AG04449 (cell line): Measurements from ENCODE around the gene KCNJ4.
"Not testable (repeated sequence)": the region's sequence is repeated elsewhere in the genome, so short reads cannot be mapped to it uniquely, and the experiment has no call there.

Source experiments
- CTCF ChIA-PET: fragments of 350-600 bp; formaldehyde crosslinking; extraction: SDS; loops from one replicate; lab custom pipeline; 2021; ENCODE audit warnings: antibody characterized with exemption; lab: Yijun Ruan, JAX
- POLR2A ChIA-PET: fragments of 400-600, 350-600 bp; formaldehyde crosslinking; extraction: SDS; loops from one replicate; lab custom pipeline; 2020; ENCODE audit warnings: antibody characterized with exemption, inconsistent platforms; lab: Yijun Ruan, JAX
- DNase-seq: peaks from one replicate; pipeline ENCODE4 v3.0.0-alpha.2; 2010; ENCODE audit warnings: low read depth, low spot score
- H3K4me3 ChIP-seq: 2 replicates; pipeline ENCODE4 v1.5.1; 2011; ENCODE audit warnings: low read depth, mild to moderate bottlenecking, control low read depth, low read length
- CTCF ChIP-seq: IDR thresholded peaks from one replicate; pipeline ENCODE4 v1.5.1; 2011; ENCODE audit warnings: mild to moderate bottlenecking, moderate library complexity, low read length, control low read depth, inconsistent platforms; ENCODE audit not compliant: insufficient read depth; ENCODE audit errors: missing control alignments

KCNJ4 gene

DNA sequence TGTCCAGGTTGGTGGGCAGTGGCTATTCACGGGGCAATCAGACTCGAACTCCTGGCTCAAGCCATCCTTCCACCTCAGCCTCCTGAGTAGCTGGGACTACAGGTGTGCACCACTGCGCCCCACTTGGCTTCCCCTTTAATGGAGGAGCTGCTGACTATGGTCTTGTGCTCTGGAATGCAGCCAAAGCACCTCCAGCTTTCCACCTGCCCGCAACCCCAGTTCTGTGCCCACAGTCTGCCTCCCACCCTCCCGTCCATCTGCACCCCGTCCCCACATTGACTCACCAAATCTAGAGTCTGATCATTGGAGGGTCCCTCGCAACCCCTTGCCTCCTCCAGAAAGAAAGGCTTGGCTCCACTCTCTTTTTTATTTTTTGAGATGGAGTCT lies 41.0 kb downstream of the KCNJ4 start:
- DNase-seq: no peak
- no peak for TF ChIP-seq CTCF
- POLR2A ChIA-PET: no interaction called here
- CTCF ChIA-PET: interaction anchor here (1.0 to 2.1 kb wide), 5 partner anchors 21 to 162 kb away, joined by 3 to 9 read pairs (median 3); no protein-coding TSS in a partner anchor
- no peak overlapping the region for H3K4me3 ChIP-seq

DNA sequence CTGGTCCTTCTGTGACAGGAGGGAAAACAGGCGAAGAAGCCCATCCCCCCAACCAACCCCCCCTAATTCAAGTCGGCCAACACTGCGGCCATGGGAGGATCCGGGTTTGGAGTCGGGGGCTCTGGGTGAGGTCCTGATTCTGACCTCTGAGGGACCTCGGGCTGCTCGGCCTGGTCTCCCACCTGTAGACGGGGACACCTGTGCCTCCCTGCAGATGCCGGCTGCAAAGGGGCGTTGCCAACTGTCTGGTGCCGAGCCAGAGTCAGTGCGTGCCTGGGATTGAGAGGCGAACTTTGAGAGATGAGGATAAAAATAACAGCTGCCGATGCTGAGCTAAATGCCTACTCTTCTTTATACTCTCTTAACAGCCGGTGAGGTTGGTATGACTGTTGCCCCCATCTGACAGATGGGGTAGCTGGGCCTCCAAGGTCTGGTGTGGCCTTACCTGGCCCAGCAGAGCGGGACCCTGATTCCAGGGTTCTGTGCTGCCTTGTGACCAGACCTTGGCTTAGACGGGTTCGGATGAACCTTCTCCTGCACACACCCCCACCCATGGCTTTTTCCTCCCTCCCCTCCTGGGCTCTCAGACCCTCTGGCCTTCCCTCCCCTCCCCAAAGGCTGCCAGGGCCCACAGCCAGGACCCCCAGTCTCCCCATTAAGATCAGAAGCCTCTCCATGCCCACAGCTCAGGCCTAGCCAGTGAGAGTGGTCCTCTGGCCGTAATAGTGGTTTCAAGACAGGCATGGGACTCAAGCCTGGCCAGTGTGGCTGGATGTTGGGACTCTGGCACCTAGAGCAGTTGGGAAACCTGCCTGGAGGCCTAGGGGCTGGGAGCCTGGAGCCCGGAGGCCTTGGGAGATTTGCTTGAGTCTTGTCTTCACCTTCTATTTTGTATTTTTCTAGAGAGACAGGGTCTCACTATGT lies 41.7 kb downstream of the KCNJ4 start:
- H3K4me3 ChIP-seq: no peak overlapping the region
- POLR2A ChIA-PET: no interaction called here

DNA sequence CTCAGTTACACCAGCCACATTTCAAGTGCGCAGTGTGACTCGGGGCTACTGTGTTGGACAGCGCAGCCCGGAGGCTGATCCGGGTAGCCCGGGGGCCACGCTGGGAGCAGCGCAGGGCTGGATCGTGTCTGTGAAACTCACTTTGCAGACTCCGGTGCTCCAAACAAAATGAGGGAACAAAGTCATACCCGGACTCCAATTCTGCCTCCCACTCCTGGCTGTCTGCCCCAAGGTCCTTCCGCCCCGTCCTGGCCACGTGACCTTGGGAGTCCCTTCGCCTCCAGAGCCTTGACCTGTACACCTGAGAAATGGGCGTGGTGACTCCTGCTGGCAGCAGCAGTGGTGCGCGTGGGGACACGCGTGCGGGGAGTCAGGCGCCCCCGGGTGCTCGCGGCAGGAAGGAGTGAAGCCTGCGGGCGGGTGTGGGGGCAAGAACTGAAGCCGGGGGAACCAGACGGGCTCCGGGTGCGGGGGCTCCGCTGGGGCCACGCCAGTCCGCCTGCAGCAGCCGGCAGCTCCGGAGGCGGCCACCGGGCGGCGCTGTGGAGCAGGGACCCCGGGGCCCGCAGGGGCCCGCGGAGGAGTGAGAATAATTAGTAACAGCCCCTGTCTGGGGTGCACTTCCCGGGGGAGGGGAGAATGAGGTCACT lies 42.4 kb downstream of the KCNJ4 start:
- TF ChIP-seq CTCF: peak; percentile 55
- ChIA-PET POLR2A (no interaction called here), CTCF (interaction anchor here (1.4 to 2.1 kb wide), 4 partner anchors 12 to 90 kb away, joined by 3 to 9 read pairs (median 6); no protein-coding TSS in a partner anchor)
- DNase-seq: no peak
- H3K4me3 ChIP-seq: no peak overlapping the region

More for the DNA sequence above, 41.7 kb downstream of the KCNJ4 start:
- CTCF ChIA-PET: interaction anchor here (0.6 to 2.1 kb wide), 6 partner anchors 11 to 163 kb away, joined by 3 to 9 read pairs (median 4); no protein-coding TSS in a partner anchor
- TF ChIP-seq CTCF: no peak
- DNase-seq: no peak

GRCh38 chr22:38411016-38411415 lies 44.0 kb downstream of the KCNJ4 start:
- H3K4me3 ChIP-seq: no peak overlapping the region
- no peak for DNase-seq
- POLR2A ChIA-PET: no interaction called here
- CTCF ChIA-PET: interaction anchor here (0.7 to 1.3 kb wide), 2 partner anchors 10 to 161 kb away, joined by 3 to 4 read pairs; no protein-coding TSS in a partner anchor
- TF ChIP-seq CTCF: no peak

DNA sequence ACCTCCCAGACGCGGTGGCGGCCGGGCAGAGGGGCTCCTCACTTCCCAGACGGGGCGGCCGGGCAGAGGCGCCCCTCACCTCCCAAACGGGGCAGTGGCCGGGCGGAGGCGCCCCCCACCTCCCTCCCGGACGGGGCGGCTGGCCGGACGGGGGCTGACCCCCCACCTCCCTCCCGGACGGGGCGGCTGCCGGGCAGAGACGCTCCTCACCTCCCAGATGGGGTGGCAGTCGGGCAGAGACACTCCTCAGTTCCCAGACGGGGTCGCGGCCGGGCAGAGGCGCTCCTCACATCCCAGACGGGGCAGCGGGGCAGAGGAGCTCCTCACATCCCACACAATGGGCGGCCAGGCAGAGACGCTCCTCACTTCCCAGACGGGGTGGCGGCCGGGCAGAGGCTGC lies 45.1 kb downstream of the KCNJ4 start:
- DNase-seq, CTCF ChIA-PET, H3K4me3 ChIP-seq, POLR2A ChIA-PET: not testable (repeated sequence)

DNA sequence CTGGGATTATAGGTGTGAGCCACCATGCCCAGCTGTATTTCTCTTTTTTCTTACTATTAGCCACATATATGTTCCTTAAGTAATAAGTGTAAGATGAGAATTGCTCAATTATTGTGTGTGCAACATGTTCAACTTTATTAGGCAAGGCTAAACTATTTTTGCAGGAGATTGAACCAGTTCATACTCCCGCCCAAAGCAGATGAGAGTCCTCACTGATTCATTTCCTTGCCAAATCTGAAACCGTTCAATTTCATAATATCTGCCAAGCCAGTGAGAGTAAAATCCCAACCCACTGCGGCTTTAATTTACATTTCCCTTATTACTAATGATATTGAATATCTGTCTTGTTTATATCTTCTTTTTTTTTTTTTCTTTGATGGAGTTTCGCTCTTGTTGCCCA lies 48.4 kb downstream of the KCNJ4 start:
- ChIA-PET CTCF (interaction anchor here (0.6 kb wide), 1 partner anchor 167 kb away, joined by 3 read pairs; no protein-coding TSS in a partner anchor), POLR2A (interaction anchor here (0.7 kb wide), 1 partner anchor 8 kb away, joined by 3 read pairs; no protein-coding TSS in a partner anchor)
- H3K4me3 ChIP-seq: no peak overlapping the region
- no peak for TF ChIP-seq CTCF
- DNase-seq: no peak
